NOMO-1 treated with DMSO at 0.1 percent for 48 hours (cell line): ENCODE data around the gene TAPT1.
"Not testable (repeated sequence)": the region's sequence is repeated elsewhere in the genome, so short reads cannot be mapped to it uniquely, and the experiment has no call there.

ENCODE experiments used
- DNase-seq: peaks from one replicate; lab custom pipeline; 2025; ENCODE audit not compliant: unreplicated experiment; lab: John Stamatoyannopoulos, UW

The TAPT1 gene

GRCh38 chr4:16186986-16187385 lies 39.3 kb downstream of the TAPT1 start:
- DNase-seq = no peak

- DNase-seq = no peak
Measured at GRCh38 chr4:16183604-16184003, 42.7 kb downstream of the TAPT1 start.

- no peak for DNase-seq
Measured at GRCh38 chr4:16176621-16177020, 49.6 kb downstream of the TAPT1 start.

- no peak for DNase-seq
Measured at GRCh38 chr4:16171831-16172230, 54.4 kb downstream of the TAPT1 start.

- no peak for DNase-seq
Measured at GRCh38 chr4:16169490-16169889, 56.8 kb downstream of the TAPT1 start.

GRCh38 chr4:16168710-16169388 lies 57.4 kb downstream of the TAPT1 start:
- no peak for DNase-seq

GRCh38 chr4:16168144-16168543 lies 58.1 kb downstream of the TAPT1 start:
- DNase-seq = no peak

GRCh38 chr4:16165931-16166330 lies 60.3 kb downstream of the TAPT1 start:
- DNase-seq = no peak

GRCh38 chr4:16162891-16163290 lies 63.4 kb downstream of the TAPT1 start:
- no peak for DNase-seq

GRCh38 chr4:16161851-16162408 lies 64.3 kb downstream of the TAPT1 start:
- no peak for DNase-seq

- no peak for DNase-seq
Measured at GRCh38 chr4:16160457-16160856, 65.8 kb downstream of the TAPT1 start.

GRCh38 chr4:16159286-16159685 lies 67.0 kb downstream of the TAPT1 start:
- no peak for DNase-seq

GRCh38 chr4:16158504-16158852 lies 67.8 kb downstream of the TAPT1 start:
- DNase-seq = no peak

GRCh38 chr4:16157609-16158503 lies 68.4 kb downstream of the TAPT1 start:
- DNase-seq = no peak

GRCh38 chr4:16155528-16156169 lies 70.6 kb downstream of the TAPT1 start:
- no peak for DNase-seq

- DNase-seq = no peak
Measured at GRCh38 chr4:16154451-16154850, 71.8 kb downstream of the TAPT1 start.

GRCh38 chr4:16150716-16151115 lies 75.6 kb downstream of the TAPT1 start:
- DNase-seq = no peak

GRCh38 chr4:16144913-16145312 lies 81.4 kb downstream of the TAPT1 start:
- DNase-seq = not testable (repeated sequence)

- DNase-seq = no peak
Measured at GRCh38 chr4:16142598-16143310, 83.5 kb downstream of the TAPT1 start.

GRCh38 chr4:16140879-16141249 lies 85.4 kb downstream of the TAPT1 start:
- no peak for DNase-seq

GRCh38 chr4:16140231-16140878 lies 85.9 kb downstream of the TAPT1 start:
- DNase-seq = no peak
